Small intestine (tissue), 7 donors: ENCODE measurements around the gene UBE2S. TPM values are rescaled to one million over a fixed set of nuclear protein-coding genes. Genes with fewer than 3 reads are reported as not detected.

Experiments used
- DNase-seq, 2 donors: peaks; one replicate each; pipeline versions ENCODE4 v3.0.0 to v3.0.0-alpha.2; 2013
- FAIRE-seq: peaks from 2 replicates; lab custom pipeline; 2012; peaks lifted over from hg19 to GRCh38; lab: Jason Lieb, UNC
- H3K27ac ChIP-seq, 3 donors: one replicate each; pipeline ENCODE4 v1.5.1; 2013; ENCODE audit warnings: low read length in 2 of 3, mild to moderate bottlenecking in 2 of 3, control low read depth in 1 of 3, inconsistent platforms in 1 of 3, low read depth in 1 of 3, moderate library complexity in 1 of 3
- H3K27me3 ChIP-seq, 3 donors: one replicate each; pipeline ENCODE4 v1.6.1; 2013; ENCODE audit warnings: low read length in 3 of 3, inconsistent platforms in 1 of 3; ENCODE audit not compliant: control insufficient read depth in 3 of 3, insufficient read depth in 3 of 3
- H3K36me3 ChIP-seq, 3 donors: one replicate each; pipeline ENCODE4 v1.6.1; 2013; ENCODE audit warnings: low read length in 3 of 3, inconsistent platforms in 1 of 3, low read depth in 1 of 3, mild to moderate bottlenecking in 1 of 3, moderate library complexity in 1 of 3; ENCODE audit not compliant: control insufficient read depth in 3 of 3, insufficient read depth in 2 of 3
- H3K4me1 ChIP-seq, 3 donors: one replicate each; pipeline ENCODE4 v1.6.1; 2013; ENCODE audit warnings: low read length in 2 of 3, inconsistent platforms in 1 of 3, low read depth in 1 of 3, mild to moderate bottlenecking in 1 of 3, moderate library complexity in 1 of 3; ENCODE audit not compliant: control insufficient read depth in 3 of 3, insufficient read depth in 2 of 3
- H3K4me3 ChIP-seq, 3 donors: one replicate each; pipeline ENCODE4 v1.5.1; 2013; ENCODE audit warnings: low read length in 3 of 3, control low read depth in 1 of 3, inconsistent platforms in 1 of 3, low read depth in 1 of 3, mild to moderate bottlenecking in 1 of 3, moderate library complexity in 1 of 3
- H3K9me3 ChIP-seq, 2 donors: one replicate each; pipeline ENCODE4 v1.6.1; 2013; ENCODE audit warnings: low read depth in 1 of 2, low read length in 1 of 2; ENCODE audit not compliant: control insufficient read depth in 2 of 2, insufficient read depth in 1 of 2
- WGBS, 3 donors: extraction: QIAGEN DNeasy Blood & Tissue Kit; methylation state at CpG; one replicate each; pipeline ENCODE4 v1.1.7; 2013; 5-methylcytosine and 5-hydroxymethylcytosine counted together
- polyA plus RNA-seq, 4 donors: library from polyadenylated mRNA; stranded (reverse) in 3 of 4; unstranded in 1 of 4; fragments of 200-250 nt in 3 of 4; fragments of 120-200 nt in 1 of 4; gene quantifications; one replicate each; pipeline versions ENCODE4 v1.2.1 to v1.2.3, GENCODE V29; 2013
- donor health status: healthy with polysubstance abuse.
- donor health status: control.
- donor health status: control.
- donor health status: Bipolar disorder and iron deficiency.
- donor health status: healthy.

Gene UBE2S
- polyA plus RNA-seq, 4 donors = 7.2 to 30.1 (median 16.4) TPM

GRCh38 chr19:55400281-55401087, 7.1 kb downstream of the UBE2S start:
- Histone ChIP-seq H3K27me3 (no peaks in the 10 kb centered on the region), H3K4me1 (peaks cover 0 to 1% (median 0%) of the 10 kb centered on the region in 3 donors)
- no peak for FAIRE-seq

GRCh38 chr19:55398200-55398925, 9.2 kb downstream of the UBE2S start:
- no peaks in the 10 kb centered on the region for H3K27me3 ChIP-seq
- DNase-seq (no peak), FAIRE-seq (no peak)
- no peaks in the 10 kb centered on the region for H3K4me1 ChIP-seq
- H3K36me3 ChIP-seq = peaks cover 6 to 27% (median 15%) of the 10 kb centered on the region in 3 donors
- H3K27ac ChIP-seq = no peak overlapping the region
- no peaks in the 10 kb centered on the region for H3K9me3 ChIP-seq
- no peak overlapping the region for H3K4me3 ChIP-seq
- WGBS, 3 donors = 74 to 82% (median 78%) methylated on average over 12 of the region's 12 CpGs

More at GRCh38 chr19:55400281-55401087, 7.1 kb downstream of the UBE2S start:
- Histone ChIP-seq H3K9me3 (no peaks in the 10 kb centered on the region), H3K4me3 (no peak overlapping the region), H3K27ac (no peak overlapping the region), H3K36me3 (peaks cover 6 to 43% (median 15%) of the 10 kb centered on the region in 3 donors)
- WGBS, 3 donors = 81 to 89% (median 87%) methylated on average over 14 of the region's 14 CpGs
- no peak for DNase-seq

- WGBS, 3 donors = 73 to 85% (median 83%) methylated on average over 18 of the region's 18 CpGs
- no peak for FAIRE-seq
These were observed 14.5 kb downstream of the UBE2S start for GRCh38 chr19:55392820-55393761.

GRCh38 chr19:55391702-55392615, 15.6 kb downstream of the UBE2S start:
- 80 to 84% (median 82%) methylated on average over 18 of the region's 18 CpGs for WGBS, 3 donors

More at GRCh38 chr19:55392820-55393761, 14.5 kb downstream of the UBE2S start:
- no peak overlapping the region for H3K27ac ChIP-seq
- H3K27me3 ChIP-seq = no peaks in the 10 kb centered on the region
- H3K36me3 ChIP-seq = peaks cover 0 to 47% (median 14%) of the 10 kb centered on the region in 3 donors
- no peak overlapping the region for H3K4me3 ChIP-seq
- H3K9me3 ChIP-seq = no peaks in the 10 kb centered on the region
- H3K4me1 ChIP-seq = peaks cover 4 to 8% (median 6%) of the 10 kb centered on the region in 3 donors
- DNase-seq = no peak

GRCh38 chr19:55391191-55391670, 16.4 kb downstream of the UBE2S start:
- no peak overlapping the region for H3K4me3 ChIP-seq
- WGBS, 3 donors = 77 to 81% (median 78%) methylated on average over 12 of the region's 12 CpGs
- no peak for FAIRE-seq

More at GRCh38 chr19:55391702-55392615, 15.6 kb downstream of the UBE2S start:
- no peaks in the 10 kb centered on the region for H3K9me3 ChIP-seq
- H3K36me3 ChIP-seq = peaks cover 4 to 58% (median 20%) of the 10 kb centered on the region in 3 donors
- no peaks in the 10 kb centered on the region for H3K27me3 ChIP-seq
- no peak for DNase-seq
- no peak for FAIRE-seq
- peaks cover 6 to 20% (median 13%) of the 10 kb centered on the region in 3 donors for H3K4me1 ChIP-seq
- no peak overlapping the region for H3K4me3 ChIP-seq
- H3K27ac ChIP-seq = no peak overlapping the region

GRCh38 chr19:55390461-55390880, 17.1 kb downstream of the UBE2S start:
- H3K27ac ChIP-seq = no peak overlapping the region
- 76 to 84% (median 80%) methylated on average over 7 of the region's 7 CpGs for WGBS, 3 donors
- no peak for FAIRE-seq
- DNase-seq = no peak
- H3K9me3 ChIP-seq = no peaks in the 10 kb centered on the region
- H3K4me3 ChIP-seq = no peak overlapping the region
- H3K27me3 ChIP-seq = no peaks in the 10 kb centered on the region
- H3K36me3 ChIP-seq = peaks cover 4 to 67% (median 20%) of the 10 kb centered on the region in 3 donors
- H3K4me1 ChIP-seq = peaks cover 6 to 22% (median 13%) of the 10 kb centered on the region in 3 donors

More at GRCh38 chr19:55391191-55391670, 16.4 kb downstream of the UBE2S start:
- Histone ChIP-seq H3K36me3 (peaks cover 4 to 65% (median 20%) of the 10 kb centered on the region in 3 donors), H3K4me1 (peaks cover 6 to 22% (median 13%) of the 10 kb centered on the region in 3 donors), H3K27ac (no peak overlapping the region), H3K9me3 (no peaks in the 10 kb centered on the region), H3K27me3 (no peaks in the 10 kb centered on the region)
- DNase-seq = no peak
